Body of pancreas (tissue), 4 donors: ENCODE results near the gene SRR.

Experiments
- POLR2A ChIP-seq, 3 donors: fragments of 450-650 bp; IDR thresholded peaks; one replicate each; pipeline ENCODE4 v1.6.1; 2016; ENCODE audit warnings: antibody characterized with exemption in 3 of 3, mild to moderate bottlenecking in 2 of 3
- TF ChIP-seq, protein P1 (sequence below), 7 experiments: fragments of 450-650 bp in 4 of 7; fragments of 200-600 bp in 3 of 7; sonication (generic) in 3 of 7; IDR thresholded peaks; one replicate each; pipeline ENCODE4 v1.5.1; 2016 to 2019; ENCODE audit warnings: antibody characterized with exemption in 7 of 7

DNA sequence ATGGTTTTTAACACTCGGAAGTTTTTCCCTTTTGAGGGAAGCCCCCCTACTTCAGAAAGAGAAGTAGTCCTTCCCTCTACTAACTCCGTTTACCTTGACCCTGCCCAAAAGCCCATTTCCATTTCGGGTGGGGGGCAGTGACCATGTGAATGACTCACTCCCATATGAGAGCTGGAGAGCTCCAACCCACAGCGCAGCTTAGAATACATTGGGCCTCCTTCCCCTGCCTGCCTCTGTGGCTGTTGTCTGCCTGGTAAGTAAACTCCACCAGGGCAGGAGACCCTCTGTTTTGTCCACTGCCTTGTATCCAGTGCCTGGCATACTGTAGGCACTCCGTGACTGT is 34.5 kb downstream of the SRR start:
- TF ChIP-seq, protein P1, sequence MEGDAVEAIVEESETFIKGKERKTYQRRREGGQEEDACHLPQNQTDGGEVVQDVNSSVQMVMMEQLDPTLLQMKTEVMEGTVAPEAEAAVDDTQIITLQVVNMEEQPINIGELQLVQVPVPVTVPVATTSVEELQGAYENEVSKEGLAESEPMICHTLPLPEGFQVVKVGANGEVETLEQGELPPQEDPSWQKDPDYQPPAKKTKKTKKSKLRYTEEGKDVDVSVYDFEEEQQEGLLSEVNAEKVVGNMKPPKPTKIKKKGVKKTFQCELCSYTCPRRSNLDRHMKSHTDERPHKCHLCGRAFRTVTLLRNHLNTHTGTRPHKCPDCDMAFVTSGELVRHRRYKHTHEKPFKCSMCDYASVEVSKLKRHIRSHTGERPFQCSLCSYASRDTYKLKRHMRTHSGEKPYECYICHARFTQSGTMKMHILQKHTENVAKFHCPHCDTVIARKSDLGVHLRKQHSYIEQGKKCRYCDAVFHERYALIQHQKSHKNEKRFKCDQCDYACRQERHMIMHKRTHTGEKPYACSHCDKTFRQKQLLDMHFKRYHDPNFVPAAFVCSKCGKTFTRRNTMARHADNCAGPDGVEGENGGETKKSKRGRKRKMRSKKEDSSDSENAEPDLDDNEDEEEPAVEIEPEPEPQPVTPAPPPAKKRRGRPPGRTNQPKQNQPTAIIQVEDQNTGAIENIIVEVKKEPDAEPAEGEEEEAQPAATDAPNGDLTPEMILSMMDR (IDR thresholded peaks at IDR 0.05) = no peak
- no peak for TF ChIP-seq POLR2A (IDR thresholded peaks at IDR 0.05)
